NCI-H1417 treated with DMSO at 0.1 percent for 48 hours (cell line): ENCODE results near the gene TRAPPC10.
"Not testable (repeated sequence)": the region's sequence is repeated elsewhere in the genome, so short reads cannot be mapped to it uniquely, and the experiment has no call there.

Experiments
- DNase-seq: peaks from one replicate; lab custom pipeline; 2025; lab: John Stamatoyannopoulos, UW

TRAPPC10 gene

GRCh38 chr21:44089001-44089911, 77.1 kb downstream of the TRAPPC10 start:
- DNase-seq: no peak

DNA sequence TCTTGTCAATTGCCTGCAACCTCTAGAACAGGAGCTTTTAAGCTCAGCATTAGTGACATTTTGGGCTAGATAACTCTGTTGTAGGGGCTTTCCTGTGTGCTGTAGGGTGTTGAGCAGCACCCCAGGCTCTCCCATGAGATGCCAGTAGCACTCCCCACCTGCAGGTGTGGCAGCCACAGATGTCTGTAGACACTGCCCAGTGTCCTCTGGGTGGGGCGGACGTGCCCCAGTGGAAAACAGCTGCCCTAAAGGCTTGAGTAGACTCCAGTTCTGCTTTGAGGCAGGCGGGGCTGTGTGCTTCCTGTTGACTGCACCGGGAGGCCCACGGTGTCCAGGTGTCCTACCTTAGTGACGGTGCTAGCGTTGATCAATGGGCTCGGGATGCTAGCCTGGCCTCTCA, 78.2 kb downstream of the TRAPPC10 start:
- DNase-seq: no peak

DNA sequence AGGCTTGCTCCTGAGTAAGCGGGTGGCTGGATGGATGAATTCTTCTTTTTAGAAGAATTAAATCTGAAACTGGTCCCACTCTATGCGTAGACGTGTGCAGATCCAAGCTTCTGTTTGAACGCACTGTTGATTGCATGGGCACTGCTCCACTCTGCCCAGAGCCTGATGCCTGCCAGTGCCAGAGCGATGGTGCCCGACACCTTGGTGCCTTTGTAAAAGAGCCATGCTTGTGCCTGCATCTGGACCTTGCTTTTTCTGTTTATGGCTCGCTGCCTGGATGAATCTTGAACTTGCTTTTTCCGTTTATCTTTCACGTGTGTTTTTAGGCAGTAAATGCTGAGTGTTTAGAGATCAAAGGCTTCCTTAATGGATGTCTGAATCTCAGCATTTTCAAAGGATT, 80.1 kb downstream of the TRAPPC10 start:
- DNase-seq: no peak

DNA sequence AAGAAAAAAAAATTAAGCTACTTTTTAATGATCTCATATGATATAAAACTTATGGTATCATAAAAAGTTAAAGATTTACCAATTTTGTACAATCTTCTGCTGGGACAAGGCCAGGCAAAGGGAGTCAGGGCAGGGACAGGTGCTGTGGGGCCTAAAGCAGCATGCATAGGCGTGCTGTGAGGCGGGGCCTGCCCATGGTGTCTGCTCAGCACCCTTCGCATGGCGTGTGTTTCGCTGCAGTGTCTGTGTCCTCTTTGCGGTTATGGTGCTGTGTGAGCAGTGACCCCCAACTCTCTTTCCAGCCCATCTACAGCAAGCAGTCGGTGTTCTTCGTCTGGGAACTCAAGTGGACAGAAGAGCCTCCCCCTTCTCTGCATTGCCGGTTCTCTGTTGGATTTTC, 81.7 kb downstream of the TRAPPC10 start:
- no peak for DNase-seq

GRCh38 chr21:44094832-44095231, 82.7 kb downstream of the TRAPPC10 start:
- no peak for DNase-seq

GRCh38 chr21:44098507-44098906, 86.4 kb downstream of the TRAPPC10 start:
- DNase-seq: not testable (repeated sequence)

DNA sequence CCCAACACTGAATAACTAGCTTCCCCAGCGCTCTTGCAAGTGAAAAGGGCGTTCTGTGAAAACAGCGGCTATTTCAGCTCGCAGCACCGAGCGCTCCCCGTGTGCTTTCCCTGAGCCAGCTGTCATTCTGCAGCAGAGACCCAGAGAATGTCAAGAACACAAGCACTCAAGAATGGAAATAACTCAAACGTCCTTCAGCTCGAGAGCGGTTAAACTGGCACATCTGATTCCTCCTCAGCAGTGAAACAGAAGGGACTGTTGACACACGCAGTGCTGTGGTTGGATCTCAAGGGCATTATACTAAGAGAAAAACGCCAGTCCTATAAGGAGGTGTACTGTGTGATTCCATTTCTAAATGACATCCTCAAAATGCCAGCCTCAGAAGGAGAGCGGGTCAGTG, 86.9 kb downstream of the TRAPPC10 start:
- not testable (repeated sequence) for DNase-seq

DNA sequence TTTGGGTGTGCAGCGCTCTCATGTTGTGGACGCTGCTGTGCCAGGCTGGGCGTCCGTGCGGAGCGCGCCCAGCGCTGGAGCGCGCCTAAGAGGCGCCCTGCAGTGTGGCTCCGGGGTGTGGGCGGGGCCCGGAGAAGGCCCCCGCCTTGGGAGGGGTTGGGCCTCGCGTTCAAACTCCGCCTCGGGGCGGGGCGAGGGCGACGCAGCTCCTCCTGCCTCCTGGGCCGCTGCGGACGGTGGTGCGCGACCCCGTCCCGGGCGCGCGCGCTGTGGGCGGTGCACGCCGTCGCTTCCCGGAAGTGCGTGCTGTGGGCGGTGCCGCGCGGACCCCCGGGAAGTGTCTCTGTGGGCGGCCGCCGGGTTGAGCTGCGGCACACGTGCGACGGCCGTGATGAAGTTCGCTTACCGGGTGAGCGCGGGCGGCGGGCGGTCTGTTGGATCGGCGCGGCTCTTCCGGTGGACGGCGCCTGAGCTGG, 95.0 kb downstream of the TRAPPC10 start, which contains the start of gene PWP2:
TSS of gene PWP2 (plus strand) at position 374 of the 476 bp plus-strand sequence. CDS start at position 392, 18 bp downstream.
- DNase-seq: not testable (repeated sequence)

- DNase-seq: not testable (repeated sequence)
Measured at GRCh38 chr21:44107589-44107988, 95.5 kb downstream of the TRAPPC10 start.

- not testable (repeated sequence) for DNase-seq
Measured at GRCh38 chr21:44113702-44114371, 101.7 kb downstream of the TRAPPC10 start.

DNA sequence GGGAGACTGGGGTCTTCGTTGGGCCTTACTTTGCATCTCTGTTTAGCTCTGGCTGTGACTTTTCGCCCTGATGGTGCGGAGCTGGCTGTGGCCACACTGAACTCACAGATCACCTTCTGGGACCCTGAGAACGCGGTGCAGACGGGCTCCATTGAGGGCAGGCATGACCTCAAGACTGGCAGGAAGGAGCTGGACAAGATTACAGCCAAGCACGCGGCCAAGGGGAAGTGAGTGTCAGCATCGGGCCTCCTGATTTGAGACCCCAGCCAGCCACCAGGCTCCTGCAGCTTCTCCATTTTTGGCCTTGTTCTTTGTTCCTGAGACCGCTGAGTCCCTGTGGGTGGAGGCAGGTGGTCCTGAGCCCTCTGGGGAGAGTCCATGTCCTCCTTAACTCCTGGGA, 110.0 kb downstream of the TRAPPC10 start:
- not testable (repeated sequence) for DNase-seq

- not testable (repeated sequence) for DNase-seq
Measured at GRCh38 chr21:44127827-44128226, 115.7 kb downstream of the TRAPPC10 start.

DNA sequence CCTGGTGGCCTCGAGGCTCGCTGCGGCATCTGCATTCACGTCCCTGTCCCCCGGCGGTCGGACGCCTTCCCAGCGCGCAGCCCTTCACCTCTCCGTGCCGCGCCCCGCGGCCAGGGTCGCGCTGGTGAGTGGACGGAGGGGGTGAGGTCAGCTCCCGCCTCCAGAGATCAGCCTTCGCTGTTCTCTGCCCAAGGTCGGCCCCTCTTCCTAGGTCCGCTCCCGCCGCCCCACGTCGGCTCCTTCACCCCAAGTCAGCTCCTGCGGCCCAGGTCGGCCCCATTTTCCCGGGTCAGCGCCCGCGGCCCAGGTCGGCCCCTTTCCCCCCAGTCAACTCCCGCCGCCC, 121.6 kb downstream of the TRAPPC10 start:
- not testable (repeated sequence) for DNase-seq

DNA sequence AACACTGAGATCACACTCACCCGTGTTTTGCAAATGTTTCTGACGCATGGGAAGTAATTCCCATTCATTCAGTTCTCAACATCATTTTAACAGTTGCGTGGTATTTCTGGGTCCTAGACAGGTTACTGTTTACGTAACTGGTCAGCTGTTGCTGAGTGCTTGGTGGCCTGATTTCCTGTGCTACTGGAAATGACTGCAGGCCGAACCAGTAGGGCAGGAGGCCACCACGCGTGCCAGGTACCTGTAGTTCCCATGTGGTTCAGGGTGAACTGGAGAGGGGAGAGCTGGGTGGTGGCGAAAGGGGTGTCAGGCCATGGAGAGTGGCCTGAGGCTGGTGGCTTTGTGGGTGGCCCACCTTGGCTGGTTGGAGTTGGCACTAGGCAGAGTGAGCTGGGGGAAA, 122.6 kb downstream of the TRAPPC10 start:
- not testable (repeated sequence) for DNase-seq

GRCh38 chr21:44138039-44138438, 125.9 kb downstream of the TRAPPC10 start:
- DNase-seq: not testable (repeated sequence)

- not testable (repeated sequence) for DNase-seq
Measured at GRCh38 chr21:44139787-44140551, 127.9 kb downstream of the TRAPPC10 start.

DNA sequence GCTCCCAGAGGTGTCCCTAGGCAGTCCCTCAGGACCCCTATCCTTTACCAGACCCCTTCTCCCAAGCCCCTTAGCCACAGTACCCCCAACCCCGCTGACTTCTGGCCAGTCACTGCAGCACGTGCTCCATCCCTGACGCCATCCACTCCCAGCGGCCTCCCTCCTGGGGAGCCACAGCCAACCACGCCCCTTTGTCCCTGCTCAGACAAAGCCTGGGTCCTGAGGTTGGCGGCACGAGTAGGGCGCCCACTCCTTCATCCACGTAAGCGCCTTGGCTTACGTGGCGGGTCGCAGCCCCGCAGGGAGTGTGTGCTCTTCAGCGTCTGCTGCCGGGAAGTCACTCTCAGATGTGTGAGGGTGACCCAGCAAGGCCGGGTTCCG, 128.4 kb downstream of the TRAPPC10 start:
- not testable (repeated sequence) for DNase-seq

GRCh38 chr21:44142470-44142869, 130.4 kb downstream of the TRAPPC10 start:
- DNase-seq: not testable (repeated sequence)

GRCh38 chr21:44143380-44143779, 131.3 kb downstream of the TRAPPC10 start:
- DNase-seq: not testable (repeated sequence)

DNA sequence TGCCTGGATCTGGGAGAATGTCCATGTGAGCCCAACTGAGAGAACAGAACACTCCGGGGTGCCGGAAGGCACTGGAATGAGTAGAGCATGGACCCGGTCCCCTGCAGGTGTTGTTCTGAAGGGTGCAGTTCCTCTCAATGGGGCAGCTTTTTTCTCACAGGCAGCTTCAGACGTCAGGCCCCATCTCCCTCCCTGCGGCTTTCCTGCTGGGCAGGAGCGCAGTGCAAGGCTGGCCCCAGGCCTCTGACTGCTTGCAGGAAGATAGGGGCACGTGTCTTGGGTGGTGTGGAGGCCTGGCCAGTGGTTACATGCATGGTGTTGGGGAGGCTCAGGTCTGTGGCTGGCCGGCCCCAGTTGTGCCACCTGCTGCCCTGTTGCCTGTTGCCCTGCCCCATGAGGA, 131.9 kb downstream of the TRAPPC10 start:
- DNase-seq: not testable (repeated sequence)

GRCh38 chr21:44144784-44145602, 132.9 kb downstream of the TRAPPC10 start:
- not testable (repeated sequence) for DNase-seq
